Right ventricle myocardium inferior (tissue), 1 donor: ENCODE measurements around the gene PI4KA. TPM values are rescaled to one million over a fixed set of nuclear protein-coding genes. Genes with fewer than 3 reads are reported as not detected.
A peak's percentile ranks its signal among the peaks of the same experiment; 100 is the strongest.

Source experiments
- ATAC-seq: fragments of 200-7000 bp; cut with Tn5 transposase; one replicate; pipeline ENCODE4 v1.9.1; 2020; ENCODE audit warnings: mild to moderate bottlenecking, moderate library complexity
- DNase-seq: peaks from one replicate; pipeline ENCODE4 v3.0.0; 2021; ENCODE audit errors: missing footprints
- intact Hi-C: fragments of 100-400 bp; cut with DNase I; formaldehyde crosslinking; loops from one replicate; pipeline ENCODE4 v1.11.0; 2022
- total RNA-seq: library from RNA; stranded (reverse); fragmentation: NEBNext Ultra II Directional; extraction: Animal tissue kit (Norgen Biotek cat#: 25700); gene quantifications from one replicate; pipeline ENCODE4 v1.2.1, GENCODE V29; 2021
- donor health status: DM: no; HTN: yes; CAD: no; lungs with severe emphysema.

PI4KA gene
- total RNA-seq, 1 donor from 2014 or later = 46.0 TPM

DNA sequence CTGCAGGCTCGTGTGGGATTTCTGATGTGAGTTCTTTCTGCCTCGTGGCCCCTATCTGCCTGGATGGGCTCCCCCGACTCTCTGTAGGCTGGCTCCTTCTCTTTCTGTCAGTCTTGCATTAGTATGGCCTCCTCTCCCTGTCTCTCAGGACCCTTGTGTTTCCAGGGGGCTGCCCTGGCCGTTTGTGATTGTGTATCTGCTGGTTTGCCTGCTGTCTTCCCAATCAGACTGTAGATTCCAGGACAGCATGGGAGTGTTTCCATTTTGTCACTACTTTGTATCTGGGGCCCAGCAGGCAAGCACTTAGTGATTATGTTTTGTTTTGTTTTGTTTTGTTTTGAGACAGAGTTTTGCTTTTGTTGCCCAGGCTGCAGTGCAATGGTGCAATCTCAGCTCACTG, 25.8 kb upstream of the PI4KA start:
- DNase-seq (no peak), ATAC-seq (no peak)
- intact Hi-C loops = loop anchor here (2.0 kb wide), 1 partner anchor 32 kb away; the partner anchor contains the start of gene CRKL

DNA sequence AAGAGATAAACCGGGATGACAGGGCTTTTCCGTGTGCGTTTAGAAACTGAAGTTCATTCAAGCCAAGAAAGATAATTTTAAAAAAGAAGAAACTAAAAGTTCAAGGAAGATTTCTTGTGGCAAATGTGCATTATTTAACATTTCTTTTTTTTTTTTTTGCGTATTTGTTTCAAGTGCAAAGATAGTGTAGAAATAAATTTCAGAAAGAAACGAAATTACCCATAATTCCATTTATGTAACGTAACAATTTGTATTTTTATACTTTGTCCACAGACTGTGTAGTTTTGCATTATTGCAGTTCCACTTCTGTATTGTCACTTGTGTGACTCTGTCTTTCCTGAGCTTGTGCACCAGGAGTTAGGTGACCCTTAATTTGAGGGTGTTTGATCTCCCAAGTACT, 24.2 kb upstream of the PI4KA start:
- no peak for ATAC-seq
- intact Hi-C loops = no loop called here
- no peak for DNase-seq

DNA sequence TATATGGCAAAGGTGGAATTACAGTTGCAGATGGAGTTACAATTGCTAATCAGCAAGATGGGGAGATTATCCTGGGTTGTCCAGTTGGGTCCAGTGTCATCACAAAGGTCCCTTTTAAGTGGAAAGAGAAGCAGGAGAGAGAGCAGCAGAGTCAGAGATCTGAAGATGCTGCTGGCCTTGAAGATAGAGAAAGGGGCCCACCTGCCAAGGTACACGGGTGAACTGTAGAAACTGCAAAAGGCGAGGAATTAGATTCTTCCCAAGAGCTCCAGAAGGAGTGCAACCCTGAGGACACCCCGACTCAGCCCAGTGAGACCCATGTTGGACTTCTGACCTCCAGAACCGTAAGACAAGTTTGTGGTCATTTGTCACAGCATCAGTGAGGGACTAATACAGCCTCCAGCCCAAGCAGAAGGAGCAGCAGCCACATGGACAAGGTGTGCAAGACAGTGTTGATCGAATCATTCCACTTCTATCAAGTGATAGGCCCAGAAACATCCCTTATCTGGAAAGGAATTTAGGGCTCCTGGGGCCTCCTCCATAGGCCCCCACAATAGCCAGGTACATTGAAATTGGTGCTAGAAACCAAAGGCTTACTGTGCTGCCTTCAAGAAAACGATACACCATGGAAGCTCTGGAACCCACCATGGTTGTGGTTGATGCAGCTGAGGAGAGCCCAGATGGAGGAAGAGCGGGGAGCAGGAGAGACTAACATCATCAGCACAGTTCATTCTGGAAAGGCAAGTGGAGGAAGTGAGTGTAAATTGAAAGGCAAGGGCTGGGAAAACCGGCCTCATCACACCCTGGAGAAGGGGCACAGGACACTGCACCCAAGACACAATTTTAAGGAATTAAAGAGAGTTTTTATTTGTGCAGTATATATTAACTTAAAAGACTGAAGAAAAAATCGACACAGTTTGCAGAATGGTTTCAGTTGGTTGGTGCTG, 23.5 kb upstream of the PI4KA start:
- ATAC-seq (no peak), DNase-seq (no peak)
- intact Hi-C loops = no loop called here

DNA sequence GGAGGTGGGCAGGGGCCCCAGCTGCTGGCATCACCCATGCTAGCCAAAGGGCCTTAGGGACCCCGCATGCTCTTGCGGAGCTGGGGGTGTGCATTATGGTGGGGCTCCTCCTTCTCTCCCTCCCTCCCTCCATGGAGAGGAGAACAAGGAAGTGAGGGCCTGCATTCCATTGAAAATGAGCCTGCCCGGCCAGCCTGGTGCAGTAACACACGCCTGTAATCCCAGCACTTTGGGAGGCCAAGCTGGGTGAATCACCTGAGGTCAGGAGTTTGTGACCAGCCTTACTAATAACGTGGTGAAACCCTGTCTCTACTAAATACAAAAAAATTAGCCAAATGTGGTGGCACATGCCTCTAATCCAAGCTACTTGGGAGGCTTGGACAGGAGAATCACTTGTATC, 22.6 kb upstream of the PI4KA start:
- intact Hi-C loops = no loop called here
- ATAC-seq = no peak
- no peak for DNase-seq

DNA sequence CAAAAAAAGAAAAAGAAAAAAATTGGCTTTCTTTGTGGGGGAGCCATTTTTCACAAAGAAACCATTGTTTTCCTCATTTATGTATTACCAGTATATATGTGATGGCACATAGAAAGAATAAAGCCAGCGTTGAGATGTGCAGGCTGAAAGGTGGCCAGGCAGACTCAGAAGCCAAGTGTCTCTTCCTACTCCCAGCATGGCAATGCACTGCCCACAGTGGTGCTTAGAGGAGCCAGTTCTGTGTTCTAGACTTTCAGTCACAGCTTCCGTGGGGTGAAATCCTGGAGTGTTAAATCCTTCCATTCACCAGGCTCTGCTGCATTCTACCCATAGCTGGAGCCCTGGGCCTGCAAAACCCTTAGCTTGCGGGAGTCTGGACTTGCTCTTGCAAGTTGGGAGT, 19.1 kb upstream of the PI4KA start:
- no peak for ATAC-seq
- no peak for DNase-seq
- intact Hi-C loops = no loop called here

DNA sequence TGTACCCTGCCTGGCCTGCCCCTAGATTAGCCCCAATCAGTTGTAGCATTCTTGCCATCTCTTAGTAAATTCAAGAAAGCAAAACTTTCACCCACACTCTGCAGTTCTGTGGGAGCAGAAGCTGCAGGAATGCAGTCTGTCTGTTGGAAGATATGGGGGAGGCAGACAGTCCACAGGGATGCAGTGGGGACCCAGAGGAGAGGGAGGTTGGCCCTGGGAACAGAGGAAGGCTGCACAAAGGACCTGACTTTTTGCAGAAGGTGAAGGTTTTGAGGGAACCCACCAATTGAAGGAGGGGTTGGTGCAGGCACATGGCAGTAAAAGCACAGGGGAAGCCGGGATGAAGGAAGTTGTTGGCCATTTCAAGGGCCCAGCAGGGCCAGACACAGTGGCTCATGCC, 16.7 kb upstream of the PI4KA start:
- DNase-seq (no peak), ATAC-seq (no peak)
- intact Hi-C loops = no loop called here

DNA sequence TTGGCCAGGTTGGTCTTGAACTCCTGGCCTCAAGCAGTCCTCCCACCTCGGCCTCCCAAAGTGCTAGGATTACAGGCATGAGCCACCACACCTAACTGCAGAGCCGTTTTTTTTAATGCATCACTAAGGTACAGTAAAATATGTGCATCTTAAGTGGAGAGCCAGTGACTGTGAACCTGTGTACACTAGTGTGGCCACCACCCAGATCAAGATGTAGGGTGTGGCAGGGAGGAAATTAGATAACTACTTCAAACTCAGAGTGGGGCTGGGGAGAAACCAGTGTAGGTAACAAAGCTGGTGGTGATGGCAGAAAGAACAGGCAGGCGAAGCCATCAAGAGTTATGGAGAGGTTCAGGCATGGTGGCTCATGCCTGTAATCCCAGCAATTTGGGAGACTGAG, 14.6 kb upstream of the PI4KA start:
- intact Hi-C loops = no loop called here
- no peak for DNase-seq
- no peak for ATAC-seq

DNA sequence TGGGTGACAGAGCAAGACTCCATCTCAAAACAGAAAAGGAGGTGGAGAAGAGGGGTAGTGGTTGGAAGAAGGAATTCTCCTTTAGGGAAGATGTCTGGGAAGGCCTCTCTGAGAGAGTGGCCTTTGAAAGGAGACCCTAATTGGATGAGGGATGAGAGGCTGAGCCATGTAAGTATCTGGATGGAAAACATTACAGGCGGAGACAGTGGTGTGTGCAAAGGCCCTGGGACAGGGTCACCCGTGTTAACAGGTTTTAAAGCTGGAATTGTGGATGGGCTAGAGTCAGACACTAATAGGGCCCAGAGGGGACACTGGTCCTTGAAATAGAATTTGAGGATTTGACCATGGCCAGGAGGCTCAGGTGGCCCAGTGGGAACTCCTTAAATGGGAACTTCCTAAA, 10.6 kb upstream of the PI4KA start:
- ATAC-seq (no peak), DNase-seq (no peak)
- intact Hi-C loops = no loop called here

DNA sequence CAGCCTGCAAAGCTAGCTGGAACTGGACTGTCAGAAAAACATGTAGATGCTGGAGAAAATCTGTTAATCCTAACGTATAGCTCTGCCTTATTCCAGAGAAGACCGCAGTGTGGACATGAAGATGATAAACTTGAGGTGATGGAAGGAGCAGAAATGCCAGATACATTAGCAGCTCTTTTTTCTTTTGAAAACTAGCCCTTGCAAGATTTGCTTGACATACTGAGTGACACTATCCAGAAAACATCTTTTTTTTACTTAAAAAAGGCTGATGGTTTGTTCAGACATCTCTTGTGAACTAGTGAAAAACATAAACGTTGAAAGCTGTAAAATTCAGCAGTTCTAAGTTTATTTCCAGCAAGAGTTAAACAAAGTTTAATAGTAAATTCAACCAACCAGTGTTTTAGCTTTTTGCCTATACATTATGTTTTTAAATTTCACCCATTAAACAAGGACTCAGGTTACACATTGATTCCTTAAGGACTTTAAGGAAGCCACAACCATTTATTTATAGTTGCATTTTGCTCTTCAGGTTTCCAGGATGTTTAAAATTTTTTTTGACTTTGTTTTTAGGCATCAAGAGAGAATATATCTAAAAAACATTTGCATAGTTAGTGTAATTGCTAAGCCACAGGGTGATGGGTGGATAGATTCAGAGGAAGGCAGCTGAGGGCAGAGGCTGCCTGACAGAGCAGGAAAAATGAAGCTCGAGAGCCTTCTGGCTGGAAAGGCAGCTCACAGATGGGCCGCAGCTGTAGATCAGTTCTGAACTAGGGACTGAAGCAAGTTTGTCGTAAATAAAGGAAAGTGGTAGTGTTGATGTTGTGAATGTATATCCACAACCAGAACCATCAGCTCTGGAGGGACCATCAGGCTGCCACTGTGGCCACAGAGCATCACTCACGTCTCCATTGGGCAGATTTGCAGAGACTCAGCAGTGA, 9.7 kb upstream of the PI4KA start:
- DNase-seq (no peak), ATAC-seq (no peak)
- intact Hi-C loops = no loop called here

DNA sequence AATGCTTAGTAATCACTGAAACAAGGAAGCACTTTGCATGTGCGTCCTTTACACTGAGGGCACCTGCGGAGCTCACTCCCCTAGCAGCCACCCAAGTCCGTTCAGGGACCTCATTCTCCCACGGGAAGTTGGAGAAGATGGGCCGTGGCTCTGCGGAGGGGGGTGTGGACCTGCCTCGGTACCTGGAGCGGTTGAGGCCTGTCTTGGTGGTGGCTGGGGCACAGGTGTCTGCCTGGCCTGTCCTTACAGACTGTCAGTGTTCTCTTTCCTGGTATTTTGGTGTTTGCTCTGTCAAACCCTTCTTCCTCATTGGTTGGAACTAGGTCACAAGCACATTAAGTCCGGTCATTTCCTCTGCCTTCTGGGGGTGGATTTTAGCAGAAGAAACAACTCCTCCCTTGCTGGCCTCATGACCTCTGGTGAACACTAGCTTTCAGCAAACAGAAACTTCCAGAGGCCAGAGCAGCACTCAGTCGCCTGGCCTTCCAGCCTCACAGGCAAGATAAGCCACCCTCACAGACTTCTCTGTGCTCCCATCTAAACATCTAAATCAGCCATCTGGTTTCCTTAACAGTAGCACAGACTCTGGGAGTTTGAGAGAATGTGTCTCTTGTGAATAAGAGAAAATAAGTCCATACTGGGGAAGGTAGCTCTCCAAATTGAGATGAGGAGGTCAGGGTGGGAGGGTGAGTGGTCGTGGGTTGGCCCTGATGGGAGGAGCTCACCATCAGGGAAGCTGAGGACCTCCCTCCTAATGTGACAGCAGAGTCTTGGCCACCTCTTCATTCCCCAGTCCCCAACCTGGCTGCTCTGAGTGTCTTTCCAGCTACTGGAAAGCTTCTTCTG, 8.8 kb upstream of the PI4KA start:
- no peak for DNase-seq
- intact Hi-C loops = no loop called here
- peak; percentile 86 for ATAC-seq

DNA sequence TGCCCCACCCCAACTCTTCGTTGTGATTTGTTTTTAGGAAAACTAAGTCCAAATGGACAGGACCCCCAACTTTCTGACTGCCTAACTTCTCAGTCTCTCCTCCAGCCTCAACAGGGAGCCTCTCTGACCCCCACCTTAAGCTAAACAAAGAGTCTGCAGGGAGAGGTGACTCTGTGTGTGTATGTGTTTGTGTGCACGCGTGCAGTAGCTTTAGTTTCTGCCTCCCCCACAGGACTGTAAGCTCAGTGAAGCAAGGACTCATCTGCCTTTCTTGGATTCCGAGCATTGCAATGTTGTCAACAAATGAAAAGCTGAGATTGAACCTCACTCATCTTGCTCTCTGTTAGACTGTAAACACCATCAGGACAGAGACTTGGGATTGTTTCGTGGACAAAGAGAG, 8.1 kb upstream of the PI4KA start:
- intact Hi-C loops = no loop called here
- ATAC-seq (no peak), DNase-seq (no peak)

DNA sequence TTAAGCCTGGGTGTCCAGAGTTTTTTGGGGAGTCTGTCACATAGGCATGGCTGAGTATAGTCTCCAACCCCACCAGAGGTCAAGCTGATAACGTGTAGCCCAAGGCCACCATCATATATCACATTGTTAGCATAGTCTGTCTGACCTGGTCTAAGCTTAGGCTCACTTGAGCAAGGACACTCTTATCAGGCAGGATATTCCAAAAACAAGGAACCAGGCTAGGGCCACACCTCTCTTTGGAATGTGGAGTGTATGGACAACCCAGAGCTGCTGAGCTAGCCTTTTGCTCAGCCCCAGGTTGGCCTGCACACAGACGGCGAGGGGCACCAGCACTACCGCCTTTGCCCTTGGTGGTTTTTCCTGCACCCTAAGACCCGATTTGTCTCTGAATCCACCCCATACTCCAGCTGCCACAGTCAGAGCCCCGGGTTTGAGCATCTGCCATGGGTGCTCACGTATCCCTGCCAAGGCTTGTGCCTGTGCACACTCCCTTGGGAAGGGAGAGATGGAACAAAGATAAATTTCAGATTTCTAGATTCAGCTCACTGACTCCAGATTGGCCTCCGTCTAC, 7.3 kb upstream of the PI4KA start:
- ATAC-seq (no peak), DNase-seq (no peak)
- intact Hi-C loops = no loop called here

DNA sequence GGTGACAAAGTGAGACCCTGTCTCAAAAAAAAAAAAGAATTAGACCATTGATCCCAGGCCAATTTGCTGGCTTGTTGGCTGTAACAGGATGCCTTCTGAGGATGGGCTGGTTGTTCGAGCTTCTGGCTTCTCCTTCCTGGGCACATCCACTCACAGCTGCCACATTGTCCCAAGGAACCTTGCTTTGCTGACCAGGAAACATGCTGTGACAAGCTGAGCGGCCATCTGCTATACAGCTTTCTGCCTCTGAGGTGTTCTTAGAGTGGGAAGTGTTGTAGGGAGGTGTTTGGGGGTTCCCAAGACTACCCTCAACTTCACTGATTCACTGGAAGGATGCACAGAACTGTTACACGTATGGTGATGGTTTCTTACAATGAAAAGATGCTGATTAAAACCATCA, 6.7 kb upstream of the PI4KA start:
- DNase-seq (no peak), ATAC-seq (no peak)
- intact Hi-C loops = no loop called here

DNA sequence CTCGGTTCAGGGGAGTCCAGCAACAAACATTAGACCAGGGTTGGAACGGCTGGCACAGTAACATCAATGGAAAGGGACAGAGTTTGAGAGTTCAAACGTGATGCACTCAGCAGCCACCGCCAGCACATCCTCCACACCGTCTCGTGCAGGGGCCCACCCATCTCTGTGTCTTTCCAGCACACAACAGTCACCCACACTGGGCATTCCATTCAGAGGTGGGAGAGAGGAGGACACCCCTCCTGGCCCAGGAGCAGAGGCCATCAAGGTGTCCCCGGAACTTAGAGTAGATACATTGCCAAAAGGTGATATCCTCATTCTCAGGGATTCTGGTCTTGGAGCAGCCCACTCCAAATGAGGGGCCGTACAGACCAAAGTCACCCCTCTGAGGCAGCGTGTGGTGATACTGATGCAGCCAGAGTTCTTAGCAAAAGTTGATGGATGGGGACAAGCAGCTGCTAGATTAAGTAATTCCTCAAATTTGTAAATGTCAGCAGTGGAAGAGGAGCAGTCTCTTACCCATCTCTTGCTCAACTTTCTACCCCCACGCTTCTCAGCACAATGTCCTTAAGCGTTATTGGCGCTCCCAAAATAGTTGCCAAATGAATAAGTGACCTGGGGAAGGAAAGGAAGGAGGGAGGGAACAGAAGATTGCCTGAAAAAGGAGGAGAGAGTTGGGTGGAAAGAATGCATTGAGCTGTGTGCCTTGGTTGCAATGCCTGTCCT, 5.7 kb upstream of the PI4KA start:
- ATAC-seq = no peak
- no peak for DNase-seq
- intact Hi-C loops = no loop called here

DNA sequence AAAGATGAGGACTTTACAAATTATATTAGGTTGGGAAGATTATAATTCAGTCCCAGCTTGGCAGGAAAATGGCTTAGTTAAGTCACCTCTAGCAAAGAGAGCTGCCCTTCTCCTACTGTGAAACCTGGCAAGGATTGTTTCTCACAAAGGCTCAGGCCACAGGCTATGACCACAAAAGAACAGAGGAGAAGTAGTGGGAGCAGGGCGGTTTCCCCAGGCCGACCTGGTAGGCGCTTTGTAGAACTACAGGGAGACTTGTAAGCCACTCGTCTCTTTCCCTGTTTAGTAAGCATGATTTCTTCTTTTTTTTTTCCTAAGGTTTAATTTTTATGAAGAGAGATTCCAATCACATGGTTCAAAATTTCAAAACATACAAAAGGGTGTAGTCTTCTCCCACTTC, 4.8 kb upstream of the PI4KA start:
- intact Hi-C loops = no loop called here
- DNase-seq = no peak
- no peak for ATAC-seq

DNA sequence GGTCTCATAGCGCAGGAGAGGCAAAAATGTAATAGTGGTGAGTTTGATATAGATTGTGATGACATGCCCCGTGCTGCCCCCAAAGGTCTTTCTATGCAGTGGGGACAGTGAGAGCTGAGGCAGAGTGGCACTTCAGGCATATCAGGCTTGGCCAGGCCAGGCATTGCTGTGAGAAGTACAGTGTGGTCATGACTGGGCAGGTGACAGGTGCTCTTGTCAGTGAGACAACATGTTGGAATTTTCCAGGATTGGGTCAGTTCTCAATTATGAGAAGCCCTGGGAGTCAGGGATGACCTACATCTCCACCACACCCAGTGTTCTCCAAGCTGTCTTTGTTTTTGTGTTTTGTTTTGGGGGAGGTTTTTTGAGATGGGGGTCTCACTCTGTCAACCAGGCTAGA, 3.9 kb upstream of the PI4KA start:
- DNase-seq = no peak
- intact Hi-C loops = no loop called here
- no peak for ATAC-seq

DNA sequence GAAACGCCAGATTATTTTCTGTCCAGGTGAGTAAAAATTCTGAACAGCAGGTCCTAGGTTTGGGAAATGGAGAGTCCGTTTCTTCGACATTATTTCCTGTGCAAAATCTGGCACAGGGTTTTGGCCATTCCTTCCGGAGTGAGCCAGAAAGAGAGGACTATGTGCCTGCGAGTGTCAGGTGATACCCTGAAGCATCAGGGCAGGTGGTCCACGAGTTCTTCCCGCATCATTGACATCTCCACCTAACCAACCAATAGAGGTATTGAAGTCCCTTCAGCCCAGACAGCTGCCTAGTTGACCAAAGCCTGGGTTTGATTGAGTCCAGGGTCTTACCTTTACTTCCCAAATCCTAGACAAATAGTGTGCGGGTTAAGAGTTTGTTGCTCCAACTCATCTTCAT, 1.0 kb upstream of the PI4KA start:
- intact Hi-C loops = loop anchor here (10.0 kb wide), 1 partner anchor 55 kb away; the partner anchor contains the start of gene CRKL
- no peak for ATAC-seq
- DNase-seq = no peak
